Naive thymus-derived CD8-positive, alpha-beta T cell (primary cell): Measurements from ENCODE around the gene NEDD4. TPM values are rescaled to one million over a fixed set of nuclear protein-coding genes. Genes with fewer than 3 reads are reported as not detected.
"Not testable (repeated sequence)": the region's sequence is repeated elsewhere in the genome, so short reads cannot be mapped to it uniquely, and the experiment has no call there.

Experiments used
- ATAC-seq, 2 donors: fragments of 150-1000 bp; cut with Tn5 transposase in 1 of 2; sonication (Bioruptor Pico), chemical (Tn5 transposase) in 1 of 2; 1 replicate in 1 of 2; 2 replicates in 1 of 2; pipeline ENCODE4 v1.10.0; 2021; ENCODE audit warnings: mild to moderate bottlenecking in 2 of 2, moderate library complexity in 2 of 2
- POLR2A ChIA-PET: fragments of 350-600 bp; sonication (Branson Sonifier 250); formaldehyde crosslinking; loops from one replicate; lab custom pipeline; 2021; ENCODE audit warnings: antibody characterized with exemption; lab: Charles Lee
- DNase-seq, 10 donors: peaks; one replicate each; pipeline versions ENCODE4 v3.0.0 to v3.0.0-alpha.2; 2020 to 2022
- H3K27ac Mint-ChIP-seq, 10 donors: one replicate each; pipeline ENCODE4 v1.8.0; 2020 to 2022; ENCODE audit warnings: mild to moderate bottlenecking in 10 of 10, mixed read lengths in 10 of 10, moderate library complexity in 4 of 10, inconsistent platforms in 1 of 10
- H3K27me3 Mint-ChIP-seq, 5 donors: one replicate each; pipeline ENCODE4 v1.8.0; 2021 to 2022; ENCODE audit warnings: mixed read lengths in 5 of 5
- H3K36me3 Mint-ChIP-seq, 3 donors: one replicate each; pipeline ENCODE4 v1.8.0; 2020 to 2022; ENCODE audit warnings: mixed read lengths in 3 of 3, mild to moderate bottlenecking in 2 of 3, inconsistent platforms in 1 of 3
- H3K4me1 Mint-ChIP-seq, 4 donors: one replicate each; pipeline ENCODE4 v1.8.0; 2021 to 2022; ENCODE audit warnings: mixed read lengths in 4 of 4
- H3K4me3 Mint-ChIP-seq, 10 donors: one replicate each; pipeline ENCODE4 v1.8.0; 2020 to 2022; ENCODE audit warnings: mild to moderate bottlenecking in 10 of 10, mixed read lengths in 10 of 10, moderate library complexity in 6 of 10, inconsistent platforms in 1 of 10
- H3K9me3 Mint-ChIP-seq, 9 donors: one replicate each; pipeline ENCODE4 v1.8.0; 2020 to 2022; ENCODE audit warnings: mixed read lengths in 9 of 9, mild to moderate bottlenecking in 3 of 9, inconsistent platforms in 1 of 9, moderate library complexity in 1 of 9
- polyA plus RNA-seq, 3 donors: library from polyadenylated mRNA; unstranded; fragments of 300-500 nt; fragmentation: Illumina TruSeq; gene quantifications; one replicate each; pipeline ENCODE4 v1.2.3, GENCODE V29; 2021
- total RNA-seq, 8 experiments: library from RNA in 2 of 8; stranded (reverse) in 2 of 8; gene quantifications; one replicate each; pipeline ENCODE4 v1.2.3 and lab custom pipeline; 2021 to 2026

NEDD4 gene
- total and polyA plus RNA-seq, 5 experiments from 2014 or later = 2.3 to 4.6 (median 3.7) TPM

DNA sequence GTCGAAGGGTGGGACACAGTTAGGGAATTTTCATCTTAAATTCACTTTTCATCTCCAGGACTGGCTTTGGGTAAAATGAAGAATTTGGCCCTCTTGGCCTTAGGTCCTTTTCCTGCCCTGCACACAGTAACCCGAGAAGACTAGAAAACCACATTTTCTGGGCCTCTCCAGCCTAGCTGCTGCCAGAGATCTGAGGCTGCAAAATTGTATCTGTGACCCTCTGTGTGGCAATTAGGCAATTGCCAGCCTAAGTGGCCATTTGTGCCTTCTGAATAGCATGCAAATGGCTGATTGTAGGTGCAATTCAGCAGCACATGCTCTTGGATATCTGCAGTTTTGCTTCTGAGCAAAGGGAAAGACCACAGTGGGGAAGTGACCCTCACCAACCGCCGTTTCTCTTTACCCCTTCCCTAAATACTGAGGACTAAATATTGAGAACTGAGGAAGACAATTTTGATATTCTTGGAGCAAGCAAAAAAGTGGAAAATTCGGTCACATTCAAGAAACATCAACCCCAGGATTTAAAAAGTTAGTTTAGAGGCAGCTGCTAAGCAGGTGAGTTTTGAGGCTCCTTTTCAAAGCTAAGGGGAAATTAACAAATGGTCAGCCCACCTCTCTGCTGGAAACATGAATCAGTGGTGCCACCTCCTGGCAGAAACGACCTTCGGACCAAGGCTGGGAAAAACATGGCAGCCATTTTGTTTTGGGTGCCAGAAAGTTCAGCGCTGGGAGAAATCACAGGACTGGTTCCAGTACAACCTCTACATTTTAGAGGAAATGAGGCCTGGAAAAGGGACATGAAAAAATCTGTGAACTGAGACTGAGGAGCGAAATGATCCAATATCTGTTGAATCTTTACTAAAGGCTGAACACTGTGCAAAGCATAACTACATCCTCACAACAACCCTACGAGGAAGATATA lies 193.9 kb downstream of the NEDD4 start:
- H3K4me1 Mint-ChIP-seq = no peaks in the 10 kb centered on the region
- peaks cover 0 to 6% (median 3%) of the 10 kb centered on the region in 9 donors for H3K9me3 Mint-ChIP-seq
- H3K27me3 Mint-ChIP-seq = peaks cover 7 to 60% (median 16%) of the 10 kb centered on the region in 5 donors
- POLR2A ChIA-PET = no interaction called here
- no peak overlapping the region for H3K4me3 Mint-ChIP-seq
- peak overlapping the region in 1 of 10 donors; percentile 51 for H3K27ac Mint-ChIP-seq
- no peak for ATAC-seq
- no peak for DNase-seq
- no peaks in the 10 kb centered on the region for H3K36me3 Mint-ChIP-seq

DNA sequence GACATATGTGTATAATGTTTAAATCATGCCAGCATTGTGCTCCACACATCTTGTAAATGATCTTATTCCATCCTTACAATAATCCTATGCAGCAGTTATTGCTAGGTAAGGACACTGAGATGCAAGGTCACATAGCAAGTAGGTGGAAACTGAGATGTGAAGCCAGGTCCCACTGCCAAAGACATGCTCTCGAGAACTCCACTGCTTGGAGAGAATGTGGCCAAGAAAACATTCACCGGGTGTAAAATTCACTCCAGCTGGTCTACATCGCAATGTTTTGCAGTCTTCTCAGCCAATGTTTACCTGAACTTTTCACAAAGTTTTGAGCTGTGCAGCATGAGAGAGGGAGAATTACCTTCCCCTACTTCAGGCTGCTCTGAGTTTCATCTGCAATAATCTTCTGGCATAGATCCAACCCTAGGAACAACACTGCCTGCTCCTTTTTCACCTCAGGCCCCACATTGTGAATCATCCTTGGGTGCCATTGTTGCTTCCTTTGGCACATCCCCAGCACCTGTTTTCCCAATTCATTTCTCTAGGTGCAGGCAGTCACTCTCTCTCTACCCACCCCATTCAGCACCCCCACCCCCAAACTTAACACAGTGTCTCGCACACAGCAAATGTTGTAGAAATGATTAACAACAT lies 197.0 kb downstream of the NEDD4 start:
- no peak for ATAC-seq
- POLR2A ChIA-PET = no interaction called here
- H3K36me3 Mint-ChIP-seq = peaks cover 0 to 5% (median 0%) of the 10 kb centered on the region in 3 donors

DNA sequence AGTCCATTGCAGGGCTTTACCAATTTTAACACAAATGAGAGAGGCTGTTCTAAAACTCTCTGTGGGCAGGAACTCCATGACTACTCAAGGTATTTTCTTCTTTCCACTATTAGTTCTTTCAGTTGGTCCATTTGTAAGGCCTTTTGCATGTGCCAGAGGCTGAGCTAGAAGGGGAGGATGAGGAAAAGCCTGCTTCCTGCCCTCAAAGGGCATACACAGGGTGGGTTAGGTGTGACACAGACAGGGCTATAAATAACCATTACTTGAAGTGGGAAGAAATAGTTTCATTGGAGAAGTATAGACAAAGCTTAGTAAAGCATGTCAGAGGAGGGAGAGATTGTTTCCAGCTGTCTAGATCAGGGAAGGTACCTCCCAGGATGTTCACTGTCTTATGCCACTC lies 198.4 kb downstream of the NEDD4 start:
- DNase-seq = no peak
- Mint-ChIP-seq H3K36me3 (peaks cover 0 to 5% (median 0%) of the 10 kb centered on the region in 3 donors), H3K9me3 (peaks cover 0 to 18% (median 7%) of the 10 kb centered on the region in 9 donors), H3K4me1 (no peaks in the 10 kb centered on the region), H3K27ac (no peak overlapping the region), H3K4me3 (no peak overlapping the region), H3K27me3 (peaks cover 3 to 34% (median 11%) of the 10 kb centered on the region in 5 donors)
- POLR2A ChIA-PET = no interaction called here
- no peak for ATAC-seq

More for the DNA sequence above, 197.0 kb downstream of the NEDD4 start:
- Mint-ChIP-seq H3K9me3 (peaks cover 0 to 18% (median 7%) of the 10 kb centered on the region in 9 donors), H3K27me3 (peaks cover 3 to 40% (median 14%) of the 10 kb centered on the region in 5 donors), H3K4me1 (no peaks in the 10 kb centered on the region), H3K4me3 (no peak overlapping the region), H3K27ac (no peak overlapping the region)
- DNase-seq = no peak

DNA sequence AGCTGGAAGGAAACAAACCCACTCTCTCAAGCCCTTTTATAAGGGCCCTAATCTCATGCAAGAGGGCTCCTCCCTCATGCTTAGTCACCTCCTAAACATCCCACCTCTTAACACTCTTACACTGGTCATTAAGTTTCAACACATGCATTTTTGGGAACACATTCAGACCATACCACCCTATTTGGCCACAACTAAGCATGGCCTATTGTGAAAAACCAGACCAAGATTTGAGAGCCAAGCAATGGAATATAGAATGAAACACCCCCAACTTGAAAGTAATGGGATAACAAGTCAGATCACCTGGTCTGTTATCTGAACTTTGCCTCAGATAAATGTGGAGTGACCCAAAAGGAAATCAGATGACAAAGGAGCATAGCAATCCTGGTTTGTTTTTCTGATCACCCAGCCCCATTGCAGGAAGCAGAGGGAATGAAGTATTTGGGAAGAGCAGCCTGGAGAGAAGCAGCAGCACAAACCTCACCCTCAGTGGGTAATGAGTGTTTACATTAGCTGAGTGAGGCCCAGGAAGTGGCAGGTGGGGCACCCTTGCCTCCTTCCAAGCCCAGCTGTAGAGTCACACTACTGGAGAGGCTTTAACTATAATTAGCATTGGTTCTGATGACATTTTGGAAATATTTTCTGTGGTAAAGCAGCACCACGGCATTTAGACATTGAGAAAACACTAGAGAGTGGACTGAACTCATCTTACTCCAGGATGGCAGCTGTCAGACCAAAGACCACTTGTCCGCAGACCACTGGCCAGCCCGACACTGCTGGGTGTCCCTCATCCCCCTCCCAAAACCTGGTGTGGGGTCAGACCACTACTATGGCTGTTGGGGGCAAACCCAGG lies 201.6 kb downstream of the NEDD4 start:
- Mint-ChIP-seq H3K4me3 (no peak overlapping the region), H3K36me3 (peaks cover 0 to 5% (median 0%) of the 10 kb centered on the region in 3 donors), H3K4me1 (no peaks in the 10 kb centered on the region), H3K27me3 (peaks cover 3 to 22% (median 8%) of the 10 kb centered on the region in 5 donors), H3K27ac (no peak overlapping the region), H3K9me3 (peaks cover 0 to 18% (median 7%) of the 10 kb centered on the region in 9 donors)
- POLR2A ChIA-PET = no interaction called here
- DNase-seq (no peak), ATAC-seq (no peak)

DNA sequence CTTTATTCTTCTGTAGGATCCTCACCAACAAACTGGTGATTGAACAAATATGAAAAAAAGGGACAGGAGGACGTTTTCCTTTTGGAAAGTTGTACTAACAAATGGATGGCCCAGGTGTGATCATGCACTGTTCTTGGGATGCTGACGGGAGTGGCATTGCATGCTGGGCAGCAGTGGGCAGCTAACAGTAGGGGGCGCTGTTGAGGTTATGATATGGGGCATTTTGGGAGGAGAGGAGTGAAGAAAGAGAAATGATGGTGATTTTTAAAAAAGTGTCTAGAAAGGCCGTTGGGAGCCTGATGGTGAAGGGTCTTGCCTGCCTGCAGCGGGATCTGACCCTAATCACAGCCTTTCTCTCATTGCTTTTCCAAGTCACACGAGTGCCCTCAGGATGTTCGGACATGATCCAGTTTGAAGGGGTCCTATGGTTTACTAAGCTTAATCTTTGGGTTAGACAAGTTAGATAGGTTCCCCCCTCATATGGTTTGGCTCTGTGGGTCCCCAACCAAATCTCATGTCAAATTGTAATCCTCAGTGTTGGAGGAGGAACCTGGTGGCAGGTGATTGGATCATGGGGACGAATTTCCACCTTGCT lies 204.2 kb downstream of the NEDD4 start:
- ATAC-seq (no peak), DNase-seq (peak in 8 of 10 donors; percentile 1 to 32 (median 14))
- POLR2A ChIA-PET = no interaction called here
- H3K27ac Mint-ChIP-seq = peak overlapping the region in 1 of 10 donors; percentile 18
- H3K4me3 Mint-ChIP-seq = no peak overlapping the region
- peaks cover 0 to 5% (median 0%) of the 10 kb centered on the region in 3 donors for H3K36me3 Mint-ChIP-seq
- H3K27me3 Mint-ChIP-seq = peaks cover 0 to 11% (median 4%) of the 10 kb centered on the region in 5 donors
- H3K4me1 Mint-ChIP-seq = no peaks in the 10 kb centered on the region
- H3K9me3 Mint-ChIP-seq = peaks cover 0 to 11% (median 2%) of the 10 kb centered on the region in 9 donors

DNA sequence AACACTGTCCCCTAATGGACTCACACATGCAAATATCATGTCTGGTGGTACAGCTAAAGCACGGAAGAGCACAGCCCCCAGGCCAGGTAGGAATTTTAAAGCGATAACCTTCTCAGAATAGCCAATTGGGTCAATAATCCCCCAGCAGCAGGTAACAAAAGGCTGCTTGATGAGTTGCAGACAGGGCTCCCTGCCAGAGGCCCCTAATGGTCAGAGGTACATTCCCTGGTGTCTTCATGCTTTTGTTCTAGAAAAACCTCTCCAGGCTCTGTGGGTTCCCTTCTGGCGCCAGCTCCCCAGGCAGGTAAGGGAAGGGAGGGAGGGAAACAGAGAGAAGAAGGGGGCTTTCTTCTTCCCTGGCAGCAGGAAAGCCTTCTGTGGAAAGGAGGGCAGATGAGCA lies 207.1 kb downstream of the NEDD4 start:
- no peak for ATAC-seq
- no peak for DNase-seq
- Mint-ChIP-seq H3K4me1 (no peaks in the 10 kb centered on the region), H3K27me3 (peaks cover 0 to 27% (median 3%) of the 10 kb centered on the region in 5 donors), H3K9me3 (peaks cover 0 to 6% (median 0%) of the 10 kb centered on the region in 9 donors), H3K4me3 (no peak overlapping the region), H3K27ac (no peak overlapping the region), H3K36me3 (no peaks in the 10 kb centered on the region)
- POLR2A ChIA-PET = interaction anchor here (0.5 kb wide), 1 partner anchor 39 kb away, joined by 6 read pairs; no protein-coding TSS in a partner anchor

DNA sequence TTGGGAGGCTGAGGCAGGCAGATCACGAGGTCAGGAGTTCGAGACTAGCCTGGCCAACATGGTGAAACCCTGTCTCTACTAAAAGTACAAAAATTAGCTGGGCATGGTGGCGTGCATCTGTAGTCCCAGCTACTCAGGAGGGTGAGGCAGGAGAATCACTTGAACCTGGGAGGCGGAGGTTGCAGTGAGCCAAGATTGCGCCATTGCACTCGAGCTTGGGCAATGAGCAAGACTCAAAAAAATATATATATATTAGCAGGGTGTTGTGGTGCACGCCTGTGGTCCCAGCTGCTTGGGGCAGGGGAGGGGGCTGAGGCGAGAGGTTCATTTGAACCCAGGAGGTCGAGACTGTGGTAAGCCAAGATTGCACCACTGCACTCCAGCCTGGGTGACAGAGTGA lies 207.8 kb downstream of the NEDD4 start:
- H3K27ac Mint-ChIP-seq, DNase-seq: not testable (repeated sequence)

DNA sequence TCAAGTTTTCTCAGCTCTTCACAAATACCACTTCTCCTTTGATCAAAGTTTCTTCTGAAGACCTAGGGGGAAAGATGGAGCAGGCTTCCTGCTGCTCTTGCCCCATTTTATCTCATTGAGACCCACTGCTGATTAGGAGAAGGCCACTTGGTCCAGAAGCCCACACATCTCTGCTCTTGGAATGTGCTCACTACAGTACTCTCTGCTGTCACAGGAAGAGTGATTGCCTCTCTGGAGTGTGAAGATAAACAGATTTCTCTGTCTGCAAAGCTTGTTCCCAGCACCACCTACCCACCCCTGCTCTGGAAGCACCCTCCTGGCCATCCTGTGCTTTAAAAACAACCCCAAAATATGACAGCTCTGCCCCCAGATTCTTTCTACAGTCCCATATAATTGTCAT lies 209.1 kb downstream of the NEDD4 start:
- ATAC-seq (no peak), DNase-seq (no peak)
- no peak overlapping the region for H3K4me3 Mint-ChIP-seq
- POLR2A ChIA-PET = no interaction called here
- H3K9me3 Mint-ChIP-seq = peaks cover 0 to 11% (median 0%) of the 10 kb centered on the region in 9 donors
- H3K27ac Mint-ChIP-seq = no peak overlapping the region
- peaks cover 0 to 7% (median 0%) of the 10 kb centered on the region in 3 donors for H3K36me3 Mint-ChIP-seq
- H3K27me3 Mint-ChIP-seq = peaks cover 3 to 41% (median 6%) of the 10 kb centered on the region in 5 donors
- H3K4me1 Mint-ChIP-seq = no peaks in the 10 kb centered on the region

More for the DNA sequence above, 207.8 kb downstream of the NEDD4 start:
- H3K27me3 Mint-ChIP-seq = peaks cover 0 to 28% (median 3%) of the 10 kb centered on the region in 5 donors
- H3K4me1 Mint-ChIP-seq, H3K4me3 Mint-ChIP-seq, POLR2A ChIA-PET, ATAC-seq, H3K36me3 Mint-ChIP-seq, H3K9me3 Mint-ChIP-seq: not testable (repeated sequence)

DNA sequence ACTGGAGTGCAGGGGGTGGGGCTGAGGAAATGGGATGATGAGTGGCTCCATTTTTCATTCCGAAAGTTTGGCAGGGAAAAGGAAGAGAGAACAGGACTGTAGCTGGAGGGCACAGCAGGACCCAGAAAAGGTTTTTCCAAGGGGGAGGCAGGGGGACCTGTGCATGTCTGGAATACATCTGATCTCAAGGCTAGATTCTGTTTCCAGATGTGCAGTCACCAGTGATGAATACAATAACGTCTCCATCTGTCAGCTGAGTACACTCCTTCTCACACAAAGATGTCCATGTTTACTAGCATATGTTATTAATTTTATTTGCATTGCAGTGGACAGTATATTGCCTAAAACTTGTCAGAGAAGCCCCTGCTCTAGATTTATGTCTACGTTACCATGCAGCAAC lies 210.5 kb downstream of the NEDD4 start:
- POLR2A ChIA-PET = no interaction called here
- Mint-ChIP-seq H3K27ac (no peak overlapping the region), H3K4me1 (no peaks in the 10 kb centered on the region), H3K4me3 (no peak overlapping the region), H3K27me3 (peaks cover 3 to 45% (median 7%) of the 10 kb centered on the region in 5 donors), H3K9me3 (peaks cover 0 to 11% (median 0%) of the 10 kb centered on the region in 9 donors), H3K36me3 (peaks cover 0 to 7% (median 0%) of the 10 kb centered on the region in 3 donors)
- no peak for DNase-seq
- no peak for ATAC-seq

DNA sequence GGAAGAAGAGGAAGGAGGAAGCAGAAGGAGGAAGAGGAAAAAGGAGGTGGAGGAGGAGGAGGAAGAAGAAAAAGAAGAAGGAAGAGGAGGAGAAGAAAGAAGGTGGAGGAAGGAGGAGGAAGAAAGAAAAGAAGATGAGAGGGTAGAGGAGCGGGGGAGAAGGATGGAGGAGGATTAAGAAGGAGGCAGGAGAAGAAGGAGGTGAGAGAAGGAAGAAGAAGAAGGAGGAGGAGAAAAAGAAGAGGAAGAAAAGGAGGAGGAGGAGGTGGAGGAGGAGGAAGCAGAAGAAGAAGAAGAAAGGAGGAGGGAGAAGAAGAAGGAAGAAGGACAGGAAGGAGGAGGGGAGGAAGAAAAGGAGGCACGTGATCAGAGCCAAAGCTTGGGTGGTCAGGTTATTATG lies 213.1 kb downstream of the NEDD4 start:
- Mint-ChIP-seq H3K36me3 (peaks cover 0 to 7% (median 0%) of the 10 kb centered on the region in 3 donors), H3K4me3 (no peak overlapping the region), H3K4me1 (no peaks in the 10 kb centered on the region), H3K27me3 (peaks cover 2 to 34% (median 7%) of the 10 kb centered on the region in 5 donors), H3K27ac (no peak overlapping the region), H3K9me3 (peaks cover 0 to 11% (median 0%) of the 10 kb centered on the region in 9 donors)
- POLR2A ChIA-PET = no interaction called here
- ATAC-seq (no peak), DNase-seq (no peak)

DNA sequence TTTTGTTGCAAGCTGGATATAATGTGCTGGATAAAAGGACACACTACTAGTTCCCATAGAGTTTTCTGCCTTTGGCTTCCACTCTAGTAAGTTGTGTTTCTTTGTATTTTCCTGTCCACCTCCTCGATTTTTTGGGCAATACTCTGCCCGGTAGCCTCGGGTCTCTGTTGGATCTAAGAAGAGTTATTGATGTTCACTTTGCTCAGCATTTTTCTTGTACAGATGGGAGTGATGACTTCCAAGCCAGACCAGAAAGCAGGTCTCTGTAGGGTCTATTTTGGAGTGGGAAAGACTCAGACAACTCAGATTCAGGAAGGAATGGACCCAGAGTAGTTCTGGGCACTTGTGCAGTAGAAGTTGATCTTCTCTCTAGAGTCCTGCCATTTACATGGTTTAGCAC lies 214.5 kb downstream of the NEDD4 start:
- no peak for DNase-seq
- ATAC-seq = no peak
- H3K4me1 Mint-ChIP-seq = no peaks in the 10 kb centered on the region
- H3K27me3 Mint-ChIP-seq = peaks cover 2 to 34% (median 7%) of the 10 kb centered on the region in 5 donors
- peaks cover 0 to 7% (median 0%) of the 10 kb centered on the region in 3 donors for H3K36me3 Mint-ChIP-seq
- peaks cover 0 to 11% (median 0%) of the 10 kb centered on the region in 9 donors for H3K9me3 Mint-ChIP-seq
- POLR2A ChIA-PET = no interaction called here
- no peak overlapping the region for H3K27ac Mint-ChIP-seq
- no peak overlapping the region for H3K4me3 Mint-ChIP-seq
